Ramos (cell line): Measurements from ENCODE around the gene FMN2.

Source experiments
- in situ Hi-C: fragments of 300-500 bp; cut with MboI; formaldehyde crosslinking; loops from one replicate; pipeline ENCODE4 v1.14.3; 2022; ENCODE audit warnings: low sequenced_read_pairs; ENCODE audit not compliant: unreplicated experiment

The FMN2 gene

GRCh38 chr1:240189386-240189989 lies 97.8 kb downstream of the FMN2 start:
- in situ Hi-C loops = no loop called here

- in situ Hi-C loops = no loop called here
Observed at GRCh38 chr1:240190881-240191401, 99.3 kb downstream of the FMN2 start.

- in situ Hi-C loops = no loop called here
Observed at GRCh38 chr1:240192851-240193250, 101.2 kb downstream of the FMN2 start.

- in situ Hi-C loops = no loop called here
Observed at GRCh38 chr1:240193679-240194078, 102.0 kb downstream of the FMN2 start.

DNA sequence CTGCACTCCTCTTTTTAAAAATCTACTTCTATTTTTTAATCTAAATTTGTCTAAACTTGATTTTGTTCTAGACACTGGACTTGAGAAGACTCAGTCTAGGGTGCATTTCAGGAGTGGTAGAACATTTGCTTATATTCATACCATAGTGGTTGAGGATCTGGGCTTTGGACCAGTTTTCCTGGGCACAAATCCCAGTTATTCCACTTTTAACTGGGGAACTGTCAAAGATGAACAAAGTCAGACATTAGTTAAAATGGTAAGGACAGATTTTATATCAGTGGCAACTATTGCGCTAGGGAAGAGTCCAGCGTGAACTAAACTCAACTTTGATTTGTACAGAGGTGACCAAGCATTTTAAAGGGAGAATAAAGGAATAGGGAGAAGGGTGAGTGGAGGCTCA lies 102.4 kb downstream of the FMN2 start:
- in situ Hi-C loops = no loop called here

- in situ Hi-C loops = no loop called here
Observed at GRCh38 chr1:240198376-240198775, 106.7 kb downstream of the FMN2 start.

GRCh38 chr1:240199758-240200645 lies 108.3 kb downstream of the FMN2 start:
- in situ Hi-C loops = no loop called here

GRCh38 chr1:240201931-240202330 lies 110.2 kb downstream of the FMN2 start:
- in situ Hi-C loops = no loop called here

- in situ Hi-C loops = no loop called here
Observed at GRCh38 chr1:240207073-240207709, 115.5 kb downstream of the FMN2 start.

GRCh38 chr1:240210026-240210425 lies 118.3 kb downstream of the FMN2 start:
- in situ Hi-C loops = no loop called here

- in situ Hi-C loops = no loop called here
Observed at GRCh38 chr1:240212556-240212955, 120.9 kb downstream of the FMN2 start.

DNA sequence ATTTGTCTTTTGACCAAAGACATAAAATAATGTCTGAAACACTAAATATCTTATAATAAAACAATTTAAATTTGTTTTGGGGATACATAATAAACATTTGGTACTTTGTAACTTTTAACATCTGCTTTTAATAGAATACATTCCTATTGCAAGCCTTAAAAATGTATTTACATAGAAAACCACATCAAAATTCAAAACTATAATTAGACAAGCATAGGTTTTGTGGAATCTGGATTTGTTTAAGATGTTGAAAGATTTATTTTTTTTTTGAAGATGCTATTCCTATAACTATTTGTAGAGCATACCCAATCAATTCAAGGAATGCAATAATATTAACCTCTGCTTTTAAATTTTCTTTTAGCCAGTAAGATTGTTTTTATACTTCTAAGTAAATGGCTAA lies 125.7 kb downstream of the FMN2 start:
- in situ Hi-C loops = no loop called here

DNA sequence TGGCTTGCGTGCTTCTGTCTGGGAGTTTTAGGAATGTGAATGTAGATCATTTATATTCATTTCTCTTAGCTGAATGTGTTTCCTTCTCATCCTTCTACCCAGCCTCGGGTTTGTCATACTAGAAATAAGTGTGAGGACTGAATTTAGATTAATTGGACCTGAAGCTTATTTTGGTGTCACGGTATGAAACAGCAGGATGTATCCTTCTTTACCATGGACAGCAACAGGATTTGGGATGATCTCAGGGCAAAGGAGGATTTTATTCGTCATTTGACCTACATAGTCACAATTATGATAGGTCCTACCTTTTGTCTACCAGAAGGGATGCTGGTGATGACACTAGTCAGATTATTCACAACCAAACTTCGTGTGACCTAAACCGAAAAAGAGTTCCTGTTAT lies 127.4 kb downstream of the FMN2 start:
- in situ Hi-C loops = no loop called here

DNA sequence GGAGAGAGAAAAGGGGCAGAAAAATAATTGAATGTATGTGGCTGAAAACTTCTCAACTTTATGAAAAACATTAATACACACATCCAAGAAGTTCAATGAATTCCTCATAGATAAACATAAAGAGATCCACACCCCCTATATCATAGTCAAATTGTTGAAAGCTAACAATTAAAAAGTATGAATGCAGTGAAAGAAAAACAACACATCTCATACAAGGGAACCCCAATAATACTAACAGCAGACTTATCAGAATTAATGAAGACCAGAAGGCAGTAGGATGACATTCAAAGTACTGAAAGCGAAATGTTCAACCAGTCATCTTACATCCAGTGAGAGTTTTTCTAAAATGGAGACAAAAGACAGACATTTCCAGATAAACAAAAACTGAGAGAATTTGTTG lies 134.4 kb downstream of the FMN2 start:
- in situ Hi-C loops = no loop called here

- in situ Hi-C loops = no loop called here
Observed at GRCh38 chr1:240230816-240231215, 139.1 kb downstream of the FMN2 start.

GRCh38 chr1:240232530-240232929 lies 140.8 kb downstream of the FMN2 start:
- in situ Hi-C loops = no loop called here

DNA sequence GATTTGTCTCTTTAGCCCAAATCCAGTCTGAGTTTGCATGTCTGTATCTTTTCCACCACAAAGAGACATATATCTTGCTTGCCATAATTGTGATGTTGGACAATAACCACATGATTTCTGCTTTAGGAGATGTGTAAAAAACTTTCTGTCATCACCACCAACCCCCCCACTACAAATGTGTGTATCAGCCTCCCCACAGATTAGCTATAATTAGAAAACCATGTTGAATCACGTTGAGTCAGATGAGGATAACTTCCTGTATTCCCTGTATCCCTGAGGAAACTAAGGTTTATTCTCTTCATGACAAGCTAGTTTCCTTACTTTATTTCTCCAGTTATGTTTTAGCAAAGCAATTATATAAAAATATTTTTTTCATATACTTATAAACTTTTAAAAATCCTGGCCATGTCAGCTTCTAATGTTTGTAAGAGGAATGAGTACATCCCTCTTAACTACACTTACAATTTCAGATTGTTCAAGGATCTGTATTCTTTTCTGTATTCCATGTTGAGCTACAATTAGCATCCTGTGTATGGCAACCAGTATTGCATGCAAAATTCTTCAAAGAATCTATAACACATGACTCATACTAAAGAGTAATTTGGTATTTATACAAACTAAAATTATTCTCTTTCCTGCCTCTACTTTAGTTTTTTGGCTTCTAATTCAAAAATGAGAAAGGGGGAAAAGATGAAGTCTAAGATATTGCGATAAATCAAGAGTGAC lies 143.0 kb downstream of the FMN2 start:
- in situ Hi-C loops = no loop called here

- in situ Hi-C loops = no loop called here
Observed at GRCh38 chr1:240235521-240236288, 144.0 kb downstream of the FMN2 start.

DNA sequence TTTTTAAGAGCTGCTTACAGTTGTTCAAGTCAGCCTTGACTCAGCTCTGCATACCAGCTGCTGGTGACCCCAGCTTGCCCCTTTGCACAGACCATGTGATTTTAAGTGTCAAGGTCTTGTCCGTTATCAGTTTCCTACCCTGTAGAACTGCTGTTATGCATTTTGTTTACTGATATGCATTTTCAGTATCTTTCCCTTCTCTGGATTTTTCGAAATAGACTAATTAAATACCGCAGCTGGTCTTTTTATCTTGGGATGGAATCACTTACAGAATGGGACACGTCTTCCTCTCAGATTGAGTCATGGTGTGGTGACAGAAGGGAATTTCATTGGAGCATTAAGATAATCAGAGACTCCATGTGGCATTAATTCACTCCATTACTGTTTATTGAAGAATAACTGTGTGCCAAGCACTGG lies 145.6 kb downstream of the FMN2 start:
- in situ Hi-C loops = no loop called here

DNA sequence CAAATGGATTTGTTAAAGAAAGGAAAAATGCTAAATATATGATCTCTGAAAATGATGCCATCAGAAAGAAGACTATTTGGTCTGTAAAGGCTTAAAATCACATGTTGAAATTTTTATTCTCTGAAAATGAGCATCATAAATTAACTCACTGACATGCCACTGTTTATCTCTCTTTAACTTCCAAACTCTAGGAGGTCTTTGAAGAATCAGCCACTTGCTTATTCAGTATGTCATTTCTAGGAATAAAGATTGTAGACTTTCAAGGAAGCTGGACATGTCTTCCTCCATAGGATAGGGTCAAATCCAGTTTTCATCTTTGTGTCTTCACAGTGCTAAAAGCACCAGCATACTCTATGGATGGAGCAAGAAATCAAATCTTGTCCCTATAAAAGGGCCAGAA lies 147.6 kb downstream of the FMN2 start:
- in situ Hi-C loops = no loop called here
